NCI-H748 (cell line): Measurements from ENCODE around the gene CISH.

Experiments used
- DNase-seq: peaks from one replicate; lab custom pipeline; 2025; ENCODE audit not compliant: unreplicated experiment; lab: John Stamatoyannopoulos, UW

CISH gene, protein sequence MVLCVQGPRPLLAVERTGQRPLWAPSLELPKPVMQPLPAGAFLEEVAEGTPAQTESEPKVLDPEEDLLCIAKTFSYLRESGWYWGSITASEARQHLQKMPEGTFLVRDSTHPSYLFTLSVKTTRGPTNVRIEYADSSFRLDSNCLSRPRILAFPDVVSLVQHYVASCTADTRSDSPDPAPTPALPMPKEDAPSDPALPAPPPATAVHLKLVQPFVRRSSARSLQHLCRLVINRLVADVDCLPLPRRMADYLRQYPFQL

GRCh38 chr3:50611464-50612233, at the start of gene CISH:
TSS of gene CISH (minus strand) at chr3:50611774. CDS start at chr3:50611650, 124 bp downstream.
- DNase-seq = peak; percentile 80

GRCh38 chr3:50660386-50660785, 48.8 kb upstream of the CISH start:
- no peak for DNase-seq

DNA sequence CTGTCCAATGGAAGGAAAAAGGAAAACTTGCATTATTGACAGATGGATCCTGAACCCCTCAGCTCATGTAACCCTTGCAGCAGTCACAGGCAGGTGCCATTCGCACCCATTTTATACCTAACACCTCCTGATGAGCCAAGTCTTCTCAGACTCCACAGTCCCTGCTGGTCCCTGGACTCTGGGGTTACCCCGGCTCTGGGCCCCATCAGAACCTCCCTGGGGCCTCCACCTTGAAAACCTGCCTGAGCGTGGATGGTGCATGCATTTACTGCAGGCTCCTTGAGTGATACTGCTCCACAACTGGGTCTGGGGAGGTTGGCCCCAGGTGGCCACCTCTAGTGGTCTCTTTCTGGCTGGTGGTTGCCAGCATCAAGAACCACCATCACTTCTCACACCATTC, 47.3 kb upstream of the CISH start:
- DNase-seq = no peak

DNA sequence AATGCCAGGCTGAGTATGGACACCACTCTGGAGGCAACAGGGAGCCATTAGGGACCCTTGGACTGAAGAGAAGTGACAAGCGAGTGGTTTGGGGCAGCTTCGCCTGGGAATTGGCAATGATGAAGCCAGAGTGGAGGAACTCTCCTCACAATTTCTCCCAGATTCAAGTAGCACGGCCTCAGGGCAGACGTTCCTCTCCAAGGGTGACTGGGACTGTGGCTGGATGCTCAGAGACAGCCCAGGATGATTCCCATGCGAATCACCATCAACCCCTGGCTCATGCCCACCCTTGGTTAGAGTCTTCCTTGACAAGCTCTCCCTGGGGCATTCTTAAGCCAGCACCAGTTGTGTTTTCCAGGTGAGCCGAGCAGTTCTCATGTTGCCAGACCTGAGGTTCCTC, 46.8 kb upstream of the CISH start:
- no peak for DNase-seq

GRCh38 chr3:50657816-50658215, 46.2 kb upstream of the CISH start:
- DNase-seq = no peak

- DNase-seq = no peak
Observed at GRCh38 chr3:50657407-50657806, 45.8 kb upstream of the CISH start.

DNA sequence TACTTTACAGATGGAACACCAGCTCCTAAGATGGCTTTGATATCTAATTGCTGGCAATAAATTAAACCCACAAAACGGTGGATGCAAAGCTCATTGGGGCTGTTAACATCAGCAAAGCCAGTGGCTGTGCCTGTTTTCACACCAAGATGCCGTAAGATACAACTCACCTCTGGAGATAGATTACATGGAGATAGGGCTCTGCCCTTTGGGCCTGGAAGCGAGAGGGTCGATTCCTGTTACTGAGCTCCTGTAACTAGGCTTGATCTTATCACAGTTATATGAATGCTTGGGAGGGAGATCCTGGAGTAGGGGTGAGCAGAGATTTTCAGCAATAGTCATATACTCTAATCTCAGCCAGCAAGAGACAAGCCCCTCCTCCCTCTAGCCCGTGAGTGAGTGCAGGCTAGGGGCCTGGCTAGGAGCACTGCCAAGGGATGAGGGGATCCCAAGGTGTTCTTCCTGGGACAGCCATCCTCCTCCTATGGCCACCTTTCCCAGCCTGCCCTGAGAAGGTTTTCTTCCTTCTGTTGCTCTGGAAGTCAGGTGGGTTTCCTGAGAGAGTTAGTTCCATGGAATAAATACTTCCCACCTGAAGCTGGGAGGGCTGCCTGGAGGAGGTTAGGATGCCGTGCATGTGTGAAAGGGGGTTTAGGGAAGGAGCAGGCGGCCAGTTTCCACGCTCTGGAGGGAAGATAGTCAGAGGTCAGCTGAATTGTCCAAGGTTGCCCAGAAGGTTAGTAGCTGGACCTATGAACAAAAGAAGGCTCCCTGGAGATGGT, 45.0 kb upstream of the CISH start:
- DNase-seq = no peak

DNA sequence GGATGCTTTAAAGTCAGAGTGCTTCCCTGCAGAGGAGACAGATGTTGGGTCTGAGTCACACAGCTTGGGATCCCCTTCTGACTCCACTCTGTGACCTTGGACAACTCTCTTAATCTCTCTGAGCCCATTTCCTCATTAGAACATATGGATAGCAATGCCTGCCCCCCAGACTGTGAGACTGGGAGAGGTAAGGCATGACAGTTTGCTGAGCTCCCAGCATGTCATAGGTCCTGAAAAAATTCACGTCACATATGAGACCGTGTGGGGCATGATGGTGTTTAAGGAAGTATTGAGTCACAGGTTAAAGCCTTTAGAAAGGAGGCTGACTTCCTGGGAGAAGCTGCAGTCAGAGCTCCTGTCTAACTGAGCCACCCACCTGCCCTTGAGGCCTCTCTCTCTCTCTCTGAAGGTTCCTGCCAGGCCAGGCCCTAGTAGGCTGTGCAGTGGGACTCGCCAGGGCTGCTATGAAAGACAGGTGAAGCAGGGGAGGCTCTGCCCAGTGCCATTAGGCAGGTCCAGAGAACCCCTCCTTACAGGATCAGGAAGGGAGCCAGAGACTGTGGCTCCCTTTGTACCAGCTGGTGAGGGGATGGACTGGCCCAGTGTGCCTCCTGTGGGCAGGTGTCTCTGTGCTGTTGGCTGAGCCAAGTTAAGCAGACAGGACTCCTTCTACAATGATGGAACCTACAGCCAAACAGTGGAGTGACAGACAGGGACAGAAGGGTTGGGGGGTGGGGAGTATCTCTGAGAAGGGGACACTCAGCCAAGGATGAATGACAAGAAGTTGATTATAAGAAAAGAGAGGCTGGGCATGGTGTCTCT, 43.6 kb upstream of the CISH start:
- DNase-seq = no peak

DNA sequence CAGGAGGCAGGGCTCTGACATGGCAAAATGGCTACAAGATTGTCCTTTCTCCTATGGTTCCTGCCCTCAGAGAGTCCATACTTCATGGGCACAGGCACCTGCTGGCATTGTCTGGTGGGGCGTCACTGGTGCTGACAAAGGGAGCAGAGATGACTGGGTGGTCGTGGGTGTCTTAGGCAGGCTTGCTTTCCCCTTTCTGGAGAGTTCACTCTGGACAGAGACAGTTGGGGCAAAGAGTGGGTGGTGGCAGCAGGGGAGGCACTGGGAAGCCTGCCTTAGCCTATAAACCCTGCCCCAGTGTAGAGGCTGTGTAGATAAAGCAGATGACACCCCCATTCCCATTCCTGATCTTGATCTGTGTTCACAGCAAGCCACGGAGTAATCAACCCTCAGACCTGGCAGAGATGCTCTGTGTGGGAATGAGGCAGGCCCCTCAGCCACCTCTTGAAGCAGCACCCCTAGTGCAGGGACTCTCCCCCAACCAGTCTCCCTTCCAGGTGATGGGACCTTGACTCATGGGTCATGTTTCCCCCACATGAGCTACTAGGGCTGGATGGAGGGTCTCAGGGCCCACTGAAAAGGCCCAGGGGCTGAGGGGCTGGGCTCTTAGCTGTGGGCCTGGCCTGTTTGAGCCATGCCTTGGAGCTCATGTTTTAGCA, 42.5 kb upstream of the CISH start:
- no peak for DNase-seq

- peak; percentile 5 for DNase-seq
Observed at GRCh38 chr3:50652709-50653108, 41.1 kb upstream of the CISH start.

GRCh38 chr3:50651920-50652529, 40.5 kb upstream of the CISH start:
- DNase-seq = no peak

GRCh38 chr3:50651445-50651844, 39.9 kb upstream of the CISH start:
- no peak for DNase-seq

- no peak for DNase-seq
Observed at GRCh38 chr3:50650018-50650417, 38.4 kb upstream of the CISH start.

GRCh38 chr3:50649451-50649931, 37.9 kb upstream of the CISH start:
- no peak for DNase-seq

DNA sequence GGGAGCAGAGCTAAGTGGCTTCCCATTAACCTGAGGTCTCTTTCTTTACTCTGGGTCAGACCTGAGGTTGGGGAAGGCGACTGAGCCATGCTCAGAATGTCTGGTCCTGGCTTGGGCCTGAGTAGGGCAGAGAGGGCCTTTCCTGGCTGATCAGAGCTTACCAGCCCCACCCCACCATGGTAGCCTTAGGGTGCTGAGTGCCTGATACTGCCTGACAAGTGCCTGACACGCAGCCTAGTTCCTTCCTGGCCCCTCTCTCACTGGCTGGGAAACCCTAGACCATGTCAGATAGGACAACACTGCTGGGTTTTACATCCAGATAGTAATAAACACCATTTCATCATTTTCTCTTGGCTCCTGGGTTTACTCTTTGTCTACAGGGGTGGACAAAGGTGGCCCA, 37.4 kb upstream of the CISH start:
- no peak for DNase-seq

DNA sequence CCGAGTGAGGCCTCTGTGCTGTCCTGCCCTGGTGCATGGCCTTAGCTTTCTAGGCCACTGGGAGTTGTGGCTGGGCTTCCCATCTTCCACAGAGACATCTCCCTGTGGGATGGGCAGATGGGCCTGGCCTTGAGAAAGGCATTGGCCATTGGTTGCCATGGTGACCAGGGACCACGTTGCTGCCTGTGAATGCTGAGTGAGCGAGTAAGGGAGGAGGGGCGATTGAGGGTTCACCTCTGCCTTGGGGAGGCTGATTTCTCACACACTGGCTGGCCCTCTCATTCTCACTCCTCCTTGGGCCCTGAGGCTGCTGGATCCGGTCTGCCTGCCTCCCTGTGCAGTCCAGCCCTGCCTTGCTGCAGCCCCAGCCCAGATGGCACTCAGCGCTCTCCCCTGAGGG, 36.7 kb upstream of the CISH start:
- peak; percentile 3 for DNase-seq

GRCh38 chr3:50645378-50645777, 33.8 kb upstream of the CISH start:
- no peak for DNase-seq

GRCh38 chr3:50644561-50644960, 33.0 kb upstream of the CISH start:
- DNase-seq = no peak

- no peak for DNase-seq
Observed at GRCh38 chr3:50642382-50642781, 30.8 kb upstream of the CISH start.

DNA sequence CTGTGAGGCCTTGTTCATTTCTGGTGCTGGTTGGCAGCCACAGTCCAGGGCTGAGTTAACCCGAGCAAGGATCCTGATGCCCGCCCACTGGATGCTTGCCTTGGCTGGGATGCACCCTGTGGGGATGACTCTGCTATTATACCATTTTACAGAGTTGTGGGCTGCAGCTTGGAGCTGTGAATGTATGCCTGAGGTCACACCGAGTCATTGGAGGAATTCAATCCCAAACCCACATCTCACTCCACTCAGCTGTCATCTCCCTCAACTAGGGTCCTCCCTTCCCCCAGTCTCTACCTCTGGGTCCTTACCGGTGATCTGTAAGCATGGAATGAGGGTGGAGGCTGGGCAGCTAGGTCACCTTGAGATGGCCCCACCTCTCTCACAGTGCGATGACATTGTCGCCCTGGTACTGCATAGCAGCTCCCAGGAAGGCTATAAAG, 27.5 kb upstream of the CISH start:
- no peak for DNase-seq
